Epithelial cell of esophagus (primary cell): ENCODE data around the gene CLCN2.

Source experiments
- DNase-seq: peaks from one replicate; pipeline ENCODE4 v3.0.0; 2010; ENCODE audit warnings: low read depth
- H3K4me3 ChIP-seq: 2 replicates; pipeline ENCODE4 v1.5.1; 2011; ENCODE audit warnings: mild to moderate bottlenecking, low read length, control low read depth
- CTCF ChIP-seq: IDR thresholded peaks from 2 replicates; pipeline ENCODE4 v1.5.1; 2011; ENCODE audit warnings: low read depth, mild to moderate bottlenecking, low read length, control low read depth, inconsistent platforms; ENCODE audit not compliant: insufficient read depth; ENCODE audit errors: missing control alignments

CLCN2 gene

GRCh38 chr3:184361532-184361931 lies at the start of gene CLCN2, which contains the start of gene POLR2H:
Gene CLCN2 (minus strand): TSS chr3:184361605. CDS start chr3:184361479, 126 bp downstream.
Gene POLR2H (plus strand): TSS chr3:184361710. CDS start chr3:184363493, 1,783 bp downstream.
- H3K4me3 ChIP-seq = peak within 1 kb of the TSS; percentile 96
- peak; percentile 51 for DNase-seq
- TF ChIP-seq CTCF = no peak

GRCh38 chr3:184409946-184410500 lies 48.6 kb upstream of the CLCN2 start:
- no peak for TF ChIP-seq CTCF
- DNase-seq = no peak
- H3K4me3 ChIP-seq = no peak overlapping the region

- TF ChIP-seq CTCF = no peak
- no peak for DNase-seq
- no peak overlapping the region for H3K4me3 ChIP-seq
Measured at GRCh38 chr3:184409331-184409926, 48.0 kb upstream of the CLCN2 start.

- H3K4me3 ChIP-seq = no peak overlapping the region
- DNase-seq = no peak
- TF ChIP-seq CTCF = no peak
Measured at GRCh38 chr3:184405075-184406030, 43.9 kb upstream of the CLCN2 start.

GRCh38 chr3:184399410-184399809 lies 38.0 kb upstream of the CLCN2 start:
- H3K4me3 ChIP-seq = no peak overlapping the region
- DNase-seq = peak; percentile 44
- TF ChIP-seq CTCF = no peak

GRCh38 chr3:184395320-184395660 lies 33.9 kb upstream of the CLCN2 start:
- DNase-seq = no peak
- no peak for TF ChIP-seq CTCF
- H3K4me3 ChIP-seq = no peak overlapping the region
